ENCODE results near the gene IZUMO2. TPM values are rescaled to one million over a fixed set of nuclear protein-coding genes. Genes with fewer than 3 reads are reported as not detected.

The IZUMO2 gene
- total RNA-seq (not detected), total RNA-seq (0 reads per million in 2 donors)

- Mint-ChIP-seq H3K36me3 (ENCODE audit: low read depth) (peaks cover 5% of the 10 kb centered on the region), H3K27me3 (peaks cover 39% of the 10 kb centered on the region), H3K4me3 (no peak within 1 kb of the TSS), H3K4me1 (peaks cover 2% of the 10 kb centered on the region), H3K27ac (no peak within 1 kb of the TSS)
- no peak for DNase-seq
- H3K9me3 ChIP-seq (ENCODE audit: control insufficient read depth, low read length, poor library complexity, severe bottlenecking), result no peaks in the 10 kb centered on the region
- no peak for ATAC-seq
These were observed at the start of gene IZUMO2 for GRCh38 chr19:50162988-50163387. Gene IZUMO2 (minus strand): TSS chr19:50163281. CDS start chr19:50163194, 87 bp downstream.

DNA sequence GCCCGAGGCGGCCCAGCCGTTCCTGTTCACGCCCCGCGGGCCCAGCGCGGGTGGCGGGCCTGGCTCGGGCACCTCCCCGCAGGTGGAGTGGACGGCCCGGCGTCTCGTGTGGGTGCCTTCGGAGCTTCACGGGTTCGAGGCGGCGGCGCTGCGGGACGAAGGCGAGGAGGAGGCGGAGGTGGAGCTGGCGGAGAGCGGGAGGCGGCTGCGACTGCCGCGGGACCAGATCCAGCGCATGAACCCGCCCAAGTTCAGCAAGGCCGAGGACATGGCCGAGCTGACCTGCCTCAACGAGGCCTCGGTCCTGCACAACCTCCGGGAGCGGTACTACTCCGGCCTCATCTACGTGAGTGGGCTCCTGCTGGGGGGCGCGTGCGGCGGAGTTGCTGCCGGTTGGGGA, 47.3 kb upstream of the IZUMO2 start:
- ATAC-seq, result no peak
- Mint-ChIP-seq H3K27me3 (peaks cover 22% of the 10 kb centered on the region), H3K4me1 (no peaks in the 10 kb centered on the region), H3K4me3 (no peak overlapping the region), H3K27ac (no peak overlapping the region), H3K36me3 (ENCODE audit: low read depth) (no peaks in the 10 kb centered on the region)
- H3K9me3 ChIP-seq (ENCODE audit: control insufficient read depth, low read length, poor library complexity, severe bottlenecking), result no peaks in the 10 kb centered on the region
- DNase-seq, result no peak

DNA sequence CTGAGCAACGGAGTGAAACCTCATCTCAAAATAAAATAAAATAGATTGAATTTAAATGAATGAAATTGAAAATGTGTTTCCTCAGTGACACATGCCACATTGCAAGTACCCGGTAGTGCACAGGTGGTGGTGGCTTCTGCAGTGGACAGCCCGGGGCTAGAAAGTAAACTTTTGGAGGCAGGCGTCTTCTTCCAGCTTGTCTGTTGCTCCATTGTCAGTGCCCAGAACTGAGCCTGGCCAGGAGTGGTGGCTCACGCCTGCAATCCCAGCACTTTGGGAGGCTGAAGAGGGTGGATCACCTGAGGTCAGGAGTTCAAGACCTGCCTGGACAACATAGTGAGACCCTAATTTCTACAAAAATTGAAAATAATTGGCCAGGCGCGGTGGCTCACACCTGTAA, 46.0 kb upstream of the IZUMO2 start:
- Mint-ChIP-seq H3K4me1 (no peaks in the 10 kb centered on the region), H3K36me3 (ENCODE audit: low read depth) (no peaks in the 10 kb centered on the region), H3K27ac (no peak overlapping the region), H3K4me3 (no peak overlapping the region), H3K27me3 (peaks cover 24% of the 10 kb centered on the region)
- DNase-seq (no peak), ATAC-seq (no peak)
- no peaks in the 10 kb centered on the region for H3K9me3 ChIP-seq (ENCODE audit: control insufficient read depth, low read length, poor library complexity, severe bottlenecking)

GRCh38 chr19:50207730-50208129, 44.6 kb upstream of the IZUMO2 start:
- Mint-ChIP-seq H3K27me3 (peaks cover 26% of the 10 kb centered on the region), H3K4me3 (no peak overlapping the region), H3K36me3 (ENCODE audit: low read depth) (no peaks in the 10 kb centered on the region), H3K4me1 (no peaks in the 10 kb centered on the region), H3K27ac (no peak overlapping the region)
- DNase-seq (no peak), ATAC-seq (no peak)
- no peaks in the 10 kb centered on the region for H3K9me3 ChIP-seq (ENCODE audit: control insufficient read depth, low read length, poor library complexity, severe bottlenecking)

DNA sequence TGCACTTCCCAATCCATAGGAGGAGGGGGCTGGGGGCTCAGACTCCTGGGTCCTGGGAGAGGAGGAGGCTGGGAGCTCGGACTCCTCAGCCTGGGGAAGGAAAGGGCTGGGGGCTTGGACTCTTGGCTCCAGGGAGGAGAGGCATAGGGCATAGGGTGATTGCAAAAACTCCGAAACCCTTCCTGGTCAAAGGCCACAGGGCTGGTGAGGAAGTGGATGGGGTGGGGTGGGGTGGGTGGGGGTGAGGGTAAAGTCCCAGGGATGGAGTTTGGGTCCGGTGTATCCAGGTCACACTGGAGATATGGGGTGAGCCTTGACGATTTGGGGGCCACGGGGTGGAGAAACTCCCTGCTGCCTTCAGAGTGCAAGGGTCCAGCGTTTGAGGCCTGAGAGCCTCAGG, 43.1 kb upstream of the IZUMO2 start:
- H3K27me3 Mint-ChIP-seq, result peaks cover 41% of the 10 kb centered on the region
- no peak overlapping the region for H3K4me3 Mint-ChIP-seq
- no peaks in the 10 kb centered on the region for H3K4me1 Mint-ChIP-seq
- peaks cover 4% of the 10 kb centered on the region for H3K36me3 Mint-ChIP-seq (ENCODE audit: low read depth)
- ATAC-seq, result no peak
- H3K9me3 ChIP-seq (ENCODE audit: control insufficient read depth, low read length, poor library complexity, severe bottlenecking), result no peaks in the 10 kb centered on the region
- H3K27ac Mint-ChIP-seq, result no peak overlapping the region
- DNase-seq, result no peak

- Mint-ChIP-seq H3K36me3 (ENCODE audit: low read depth) (peaks cover 5% of the 10 kb centered on the region), H3K27me3 (peaks cover 45% of the 10 kb centered on the region), H3K27ac (no peak overlapping the region), H3K4me1 (no peaks in the 10 kb centered on the region), H3K4me3 (no peak overlapping the region)
- no peak for ATAC-seq
- H3K9me3 ChIP-seq (ENCODE audit: control insufficient read depth, low read length, poor library complexity, severe bottlenecking), result no peaks in the 10 kb centered on the region
- no peak for DNase-seq
These were observed 42.6 kb upstream of the IZUMO2 start for GRCh38 chr19:50205681-50206138.

DNA sequence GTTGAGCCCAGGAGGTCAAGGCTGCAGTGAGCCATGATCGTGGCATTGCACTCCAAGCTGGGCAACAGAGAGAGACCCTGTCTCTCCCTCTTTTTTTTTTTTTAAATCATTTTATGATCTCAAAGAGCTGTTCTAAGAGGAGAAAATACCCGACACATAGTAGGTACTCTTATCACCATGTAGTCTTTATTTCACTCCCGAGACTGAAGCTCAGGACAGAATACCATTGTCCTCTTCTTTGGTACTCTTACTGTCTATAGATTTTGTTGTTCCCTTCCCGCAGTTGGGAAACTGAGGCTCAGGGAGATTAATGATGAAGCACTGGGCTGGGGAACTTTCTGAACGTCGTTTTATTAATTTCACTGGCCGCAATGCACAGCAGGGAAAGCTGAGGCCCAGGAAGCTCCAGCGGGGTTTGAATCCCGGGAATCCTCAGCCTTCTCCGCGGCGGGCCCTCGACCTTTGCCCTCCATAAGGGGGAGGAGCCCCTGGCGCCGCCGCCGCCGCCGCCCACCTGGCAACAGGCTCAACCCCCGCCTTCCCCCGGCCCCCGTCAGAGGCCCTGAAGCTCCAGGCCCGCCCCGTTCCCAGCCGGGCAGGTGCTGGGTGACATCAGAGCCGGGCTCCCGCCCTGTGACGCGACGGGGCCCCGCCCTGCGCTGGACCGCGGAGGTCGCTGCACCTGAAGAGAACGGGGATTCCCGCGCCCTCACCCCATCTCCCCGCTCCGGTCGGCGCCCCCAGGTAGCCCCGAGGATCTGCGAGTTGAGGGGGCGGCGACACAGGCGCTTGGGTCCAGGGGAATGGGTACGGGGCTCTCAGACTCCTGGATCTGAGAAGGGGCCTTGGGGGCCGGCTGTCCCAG, 42.0 kb upstream of the IZUMO2 start:
- H3K27ac Mint-ChIP-seq, result no peak overlapping the region
- H3K4me1 Mint-ChIP-seq, result no peaks in the 10 kb centered on the region
- no peak for DNase-seq
- peak; percentile 57 for ATAC-seq
- peaks cover 5% of the 10 kb centered on the region for H3K36me3 Mint-ChIP-seq (ENCODE audit: low read depth)
- H3K27me3 Mint-ChIP-seq, result peaks cover 45% of the 10 kb centered on the region
- no peak overlapping the region for H3K4me3 Mint-ChIP-seq
- no peaks in the 10 kb centered on the region for H3K9me3 ChIP-seq (ENCODE audit: control insufficient read depth, low read length, poor library complexity, severe bottlenecking)

GRCh38 chr19:50204081-50204428, 41.0 kb upstream of the IZUMO2 start:
- ATAC-seq (no peak), DNase-seq (no peak)
- Mint-ChIP-seq H3K27ac (no peak overlapping the region), H3K4me1 (no peaks in the 10 kb centered on the region), H3K27me3 (peaks cover 53% of the 10 kb centered on the region), H3K36me3 (ENCODE audit: low read depth) (peaks cover 5% of the 10 kb centered on the region), H3K4me3 (no peak overlapping the region)
- no peaks in the 10 kb centered on the region for H3K9me3 ChIP-seq (ENCODE audit: control insufficient read depth, low read length, poor library complexity, severe bottlenecking)

GRCh38 chr19:50203281-50204080, 40.4 kb upstream of the IZUMO2 start, which contains the start of gene MYH14:
Gene MYH14 (plus strand): TSS chr19:50203622. CDS start chr19:50210366, 6,744 bp downstream.
- no peak for DNase-seq
- Mint-ChIP-seq H3K36me3 (ENCODE audit: low read depth) (peaks cover 5% of the 10 kb centered on the region), H3K27me3 (peaks cover 59% of the 10 kb centered on the region), H3K4me1 (no peaks in the 10 kb centered on the region), H3K27ac (no peak within 1 kb of the TSS), H3K4me3 (peak within 1 kb of the TSS; percentile 39)
- ATAC-seq, result no peak
- H3K9me3 ChIP-seq (ENCODE audit: control insufficient read depth, low read length, poor library complexity, severe bottlenecking), result no peaks in the 10 kb centered on the region

- no peak for ATAC-seq
- Mint-ChIP-seq H3K27ac (no peak overlapping the region), H3K27me3 (peaks cover 59% of the 10 kb centered on the region), H3K36me3 (ENCODE audit: low read depth) (peaks cover 5% of the 10 kb centered on the region), H3K4me3 (no peak overlapping the region), H3K4me1 (no peaks in the 10 kb centered on the region)
- DNase-seq, result no peak
- H3K9me3 ChIP-seq (ENCODE audit: control insufficient read depth, low read length, poor library complexity, severe bottlenecking), result no peaks in the 10 kb centered on the region
These were observed 39.8 kb upstream of the IZUMO2 start for GRCh38 chr19:50202962-50203280.

GRCh38 chr19:50202386-50202785, 39.3 kb upstream of the IZUMO2 start:
- DNase-seq, result no peak

GRCh38 chr19:50199259-50199555, 36.1 kb upstream of the IZUMO2 start:
- DNase-seq (no peak), ATAC-seq (no peak)
- Mint-ChIP-seq H3K27me3 (peaks cover 55% of the 10 kb centered on the region), H3K27ac (no peak overlapping the region), H3K4me3 (peak overlapping the region; percentile 37), H3K4me1 (no peaks in the 10 kb centered on the region), H3K36me3 (ENCODE audit: low read depth) (peaks cover 9% of the 10 kb centered on the region)
- no peaks in the 10 kb centered on the region for H3K9me3 ChIP-seq (ENCODE audit: control insufficient read depth, low read length, poor library complexity, severe bottlenecking)

More at GRCh38 chr19:50202386-50202785, 39.3 kb upstream of the IZUMO2 start:
- H3K4me3 Mint-ChIP-seq, result no peak overlapping the region
- peaks cover 5% of the 10 kb centered on the region for H3K36me3 Mint-ChIP-seq (ENCODE audit: low read depth)
- no peak overlapping the region for H3K27ac Mint-ChIP-seq
- H3K27me3 Mint-ChIP-seq, result peaks cover 63% of the 10 kb centered on the region
- ATAC-seq, result no peak
- H3K4me1 Mint-ChIP-seq, result no peaks in the 10 kb centered on the region
- H3K9me3 ChIP-seq (ENCODE audit: control insufficient read depth, low read length, poor library complexity, severe bottlenecking), result no peaks in the 10 kb centered on the region

DNA sequence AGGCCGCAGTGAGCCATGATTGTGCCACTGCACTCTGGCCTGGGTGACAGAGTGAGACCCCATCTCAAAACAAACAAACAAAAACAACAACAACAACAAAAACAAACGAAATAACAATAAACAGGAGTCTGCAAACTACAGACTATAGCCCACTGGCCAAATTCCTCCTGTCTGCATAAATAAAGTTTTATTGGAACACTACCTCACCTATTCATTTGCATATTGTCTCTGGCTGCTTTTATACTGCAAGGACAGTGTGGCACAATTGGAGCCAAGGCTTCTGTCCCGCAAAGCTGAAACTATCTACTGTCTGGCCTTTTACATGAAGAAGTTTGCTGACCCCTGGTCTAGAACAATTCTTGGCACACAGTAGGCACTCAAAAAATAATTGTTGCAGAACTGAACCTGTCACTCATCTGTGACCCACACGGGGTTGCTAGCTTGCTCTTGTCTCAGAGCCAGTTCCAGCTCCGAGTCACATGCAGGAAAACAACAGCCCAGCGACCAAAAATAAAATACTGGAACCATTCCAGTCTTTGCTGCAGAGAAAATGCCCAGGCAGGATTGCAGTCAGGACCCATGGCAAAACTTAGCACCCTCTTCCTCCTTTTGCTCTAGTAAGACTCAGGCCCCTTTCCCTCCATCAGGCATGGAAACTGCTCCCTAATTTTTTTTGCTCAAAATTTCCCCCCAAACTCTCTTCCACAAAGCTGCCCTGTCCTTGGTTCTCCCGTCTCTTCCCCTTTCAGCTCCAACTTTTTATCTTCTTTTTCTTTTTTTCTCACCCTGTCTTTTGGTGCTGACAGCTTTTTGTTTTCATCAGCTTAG, 35.6 kb upstream of the IZUMO2 start:
- Mint-ChIP-seq H3K27ac (no peak overlapping the region), H3K36me3 (ENCODE audit: low read depth) (peaks cover 9% of the 10 kb centered on the region), H3K4me3 (peak overlapping the region; percentile 37), H3K27me3 (peaks cover 60% of the 10 kb centered on the region), H3K4me1 (no peaks in the 10 kb centered on the region)
- no peaks in the 10 kb centered on the region for H3K9me3 ChIP-seq (ENCODE audit: control insufficient read depth, low read length, poor library complexity, severe bottlenecking)
- DNase-seq, result no peak
- no peak for ATAC-seq
